NB4 (cell line): ENCODE data around the gene TAS1R3.

Source experiments
- DNase-seq: peaks from one replicate; pipeline ENCODE4 v3.0.0; 2010; ENCODE audit warnings: low read depth
- H3K4me3 ChIP-seq: one replicate; pipeline ENCODE4 v1.5.1; 2011; ENCODE audit warnings: mild to moderate bottlenecking, low read depth, low read length, moderate library complexity
- MAX ChIP-seq: IDR thresholded peaks from 2 replicates; pipeline ENCODE4 v1.6.1; 2011; ENCODE audit warnings: low read depth, low read length
- MYC ChIP-seq: IDR thresholded peaks from 2 replicates; pipeline ENCODE4 v1.6.1; 2011; ENCODE audit warnings: low read depth, low read length
- POLR2A ChIP-seq: IDR thresholded peaks from 2 replicates; pipeline ENCODE4 v1.6.1; 2011; ENCODE audit warnings: mild to moderate bottlenecking; ENCODE audit not compliant: insufficient read length; ENCODE audit errors: extremely low read depth
- TF ChIP-seq, protein P1 (sequence below): IDR thresholded peaks from one replicate; pipeline ENCODE4 v1.5.1; 2012; ENCODE audit warnings: low read depth, low read length

Gene TAS1R3

DNA sequence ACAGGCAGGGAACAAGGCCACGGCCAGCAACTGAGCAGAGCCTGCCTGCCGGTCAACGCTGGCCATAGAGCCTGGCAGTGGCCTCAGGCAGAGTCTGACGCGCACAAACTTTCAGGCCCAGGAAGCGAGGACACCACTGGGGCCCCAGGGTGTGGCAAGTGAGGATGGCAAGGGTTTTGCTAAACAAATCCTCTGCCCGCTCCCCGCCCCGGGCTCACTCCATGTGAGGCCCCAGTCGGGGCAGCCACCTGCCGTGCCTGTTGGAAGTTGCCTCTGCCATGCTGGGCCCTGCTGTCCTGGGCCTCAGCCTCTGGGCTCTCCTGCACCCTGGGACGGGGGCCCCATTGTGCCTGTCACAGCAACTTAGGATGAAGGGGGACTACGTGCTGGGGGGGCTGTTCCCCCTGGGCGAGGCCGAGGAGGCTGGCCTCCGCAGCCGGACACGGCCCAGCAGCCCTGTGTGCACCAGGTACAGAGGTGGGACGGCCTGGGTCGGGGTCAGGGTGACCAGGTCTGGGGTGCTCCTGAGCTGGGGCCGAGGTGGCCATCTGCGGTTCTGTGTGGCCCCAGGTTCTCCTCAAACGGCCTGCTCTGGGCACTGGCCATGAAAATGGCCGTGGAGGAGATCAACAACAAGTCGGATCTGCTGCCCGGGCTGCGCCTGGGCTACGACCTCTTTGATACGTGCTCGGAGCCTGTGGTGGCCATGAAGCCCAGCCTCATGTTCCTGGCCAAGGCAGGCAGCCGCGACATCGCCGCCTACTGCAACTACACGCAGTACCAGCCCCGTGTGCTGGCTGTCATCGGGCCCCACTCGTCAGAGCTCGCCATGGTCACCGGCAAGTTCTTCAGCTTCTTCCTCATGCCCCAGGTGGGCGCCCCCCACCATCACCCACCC is at the start of gene TAS1R3:
Gene TAS1R3, plus strand, starts transcription at position 213 of the 898 bp plus-strand sequence. Its CDS starts 66 bp downstream, at position 279.
- DNase-seq: no peak
- TF ChIP-seq MAX (no peak), MYC (no peak), POLR2A (no peak)
- TF ChIP-seq, protein P1, sequence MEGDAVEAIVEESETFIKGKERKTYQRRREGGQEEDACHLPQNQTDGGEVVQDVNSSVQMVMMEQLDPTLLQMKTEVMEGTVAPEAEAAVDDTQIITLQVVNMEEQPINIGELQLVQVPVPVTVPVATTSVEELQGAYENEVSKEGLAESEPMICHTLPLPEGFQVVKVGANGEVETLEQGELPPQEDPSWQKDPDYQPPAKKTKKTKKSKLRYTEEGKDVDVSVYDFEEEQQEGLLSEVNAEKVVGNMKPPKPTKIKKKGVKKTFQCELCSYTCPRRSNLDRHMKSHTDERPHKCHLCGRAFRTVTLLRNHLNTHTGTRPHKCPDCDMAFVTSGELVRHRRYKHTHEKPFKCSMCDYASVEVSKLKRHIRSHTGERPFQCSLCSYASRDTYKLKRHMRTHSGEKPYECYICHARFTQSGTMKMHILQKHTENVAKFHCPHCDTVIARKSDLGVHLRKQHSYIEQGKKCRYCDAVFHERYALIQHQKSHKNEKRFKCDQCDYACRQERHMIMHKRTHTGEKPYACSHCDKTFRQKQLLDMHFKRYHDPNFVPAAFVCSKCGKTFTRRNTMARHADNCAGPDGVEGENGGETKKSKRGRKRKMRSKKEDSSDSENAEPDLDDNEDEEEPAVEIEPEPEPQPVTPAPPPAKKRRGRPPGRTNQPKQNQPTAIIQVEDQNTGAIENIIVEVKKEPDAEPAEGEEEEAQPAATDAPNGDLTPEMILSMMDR: no peak
- no peak within 1 kb of the TSS for H3K4me3 ChIP-seq

DNA sequence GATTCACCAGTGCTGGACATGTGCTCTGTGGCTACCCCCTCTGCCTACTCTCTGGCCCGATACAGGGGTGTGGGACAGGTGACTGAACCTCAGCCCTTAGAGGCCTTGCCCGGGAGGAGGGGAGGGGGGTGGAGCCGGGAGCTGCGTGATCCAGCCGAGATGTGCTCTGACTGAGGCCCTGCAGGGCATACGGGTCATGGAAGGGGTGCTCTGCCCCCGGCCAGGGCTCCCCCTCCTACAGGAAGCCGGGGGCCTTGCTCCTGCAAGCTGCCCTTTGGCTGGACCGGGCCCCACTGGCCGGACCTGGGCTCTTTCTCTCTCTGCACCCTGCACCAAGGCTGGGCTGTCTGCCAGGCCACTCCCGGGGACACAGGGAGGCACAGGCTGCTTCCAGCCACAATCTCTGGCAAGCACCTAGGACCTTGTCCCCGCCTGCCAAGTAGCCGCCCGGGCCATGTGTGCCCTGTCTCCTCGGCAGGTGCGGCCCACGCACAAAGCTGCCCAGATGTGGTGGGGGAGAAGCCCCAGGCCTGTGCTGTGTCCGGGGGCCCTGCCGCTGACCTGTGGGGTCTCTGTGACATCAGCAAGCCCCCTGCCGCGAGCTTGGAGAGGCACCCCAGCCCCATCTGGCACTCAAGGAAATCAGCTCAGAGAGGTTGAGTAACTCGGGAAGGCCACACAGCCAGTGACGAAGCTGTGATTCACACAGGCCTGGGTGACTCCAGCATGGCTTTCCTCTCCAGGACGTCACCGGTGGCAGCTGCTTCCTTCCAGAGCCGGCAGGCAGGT is 49.4 kb upstream of the TAS1R3 start:
- H3K4me3 ChIP-seq: no peak overlapping the region
- TF ChIP-seq, protein P1: no peak
- TF ChIP-seq MYC: no peak
- TF ChIP-seq POLR2A: no peak
- no peak for TF ChIP-seq MAX
- no peak for DNase-seq

- H3K4me3 ChIP-seq: no peak overlapping the region
- DNase-seq: no peak
- TF ChIP-seq POLR2A (no peak), MYC (no peak), MAX (no peak)
- TF ChIP-seq, protein P1: no peak
Observed at GRCh38 chr1:1282998-1283397, 48.1 kb upstream of the TAS1R3 start.

DNA sequence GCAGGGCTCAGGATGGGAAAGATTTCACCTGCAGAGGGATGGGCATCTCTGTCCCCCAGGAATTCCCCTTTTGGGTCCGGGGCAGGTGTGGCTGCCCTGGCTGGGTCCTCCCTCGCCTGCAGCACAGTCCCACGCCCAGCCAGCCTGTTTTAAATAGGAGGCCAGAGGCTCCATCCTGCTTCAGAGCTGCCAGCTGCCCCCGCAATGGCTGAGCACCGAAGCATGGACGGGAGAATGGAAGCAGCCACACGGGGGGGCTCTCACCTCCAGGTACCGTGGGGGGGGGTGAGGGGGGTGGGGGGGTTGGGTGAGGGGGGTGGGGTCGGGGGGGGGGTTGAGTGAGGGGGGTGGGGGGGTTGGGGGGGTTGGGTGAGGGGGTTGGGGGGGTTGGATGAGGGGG is 47.3 kb upstream of the TAS1R3 start:
- no peak for DNase-seq
- no peak overlapping the region for H3K4me3 ChIP-seq
- no peak for TF ChIP-seq MYC
- TF ChIP-seq, protein P1: no peak
- no peak for TF ChIP-seq POLR2A
- TF ChIP-seq MAX: no peak

GRCh38 chr1:1284221-1285101 is 46.6 kb upstream of the TAS1R3 start:
- TF ChIP-seq, protein P1: no peak
- no peak for TF ChIP-seq POLR2A
- TF ChIP-seq MYC: no peak
- TF ChIP-seq MAX: no peak
- no peak overlapping the region for H3K4me3 ChIP-seq
- no peak for DNase-seq
